Measurements from ENCODE around the gene INPP5K.
"Not testable (repeated sequence)": the region's sequence is repeated elsewhere in the genome, so short reads cannot be mapped to it uniquely, and the experiment has no call there.

Gene INPP5K

GRCh38 chr17:1446201-1446600 is 70.2 kb downstream of the INPP5K start:
- H3K79me1 ChIP-seq (ENCODE audit: low read length): no peaks in the 10 kb centered on the region
- no peak overlapping the region for H3K14ac ChIP-seq (ENCODE audit: low read length)
- no peak overlapping the region for H4K12ac ChIP-seq (ENCODE audit: low read depth, low read length)
- H3K4me1 ChIP-seq (ENCODE audit: control insufficient read depth in 1 of 2, insufficient read depth in 2 of 2, low read length in 2 of 2): peaks cover 4 to 5% of the 10 kb centered on the region in 2 experiments
- no peak overlapping the region for H3K27ac ChIP-seq (ENCODE audit: low read depth, low read length)
- H3K23ac ChIP-seq (ENCODE audit: low read length): no peak overlapping the region
- H3K18ac ChIP-seq (ENCODE audit: low read length): no peak overlapping the region
- H3K9ac ChIP-seq (ENCODE audit: low read length): no peak overlapping the region
- no peak overlapping the region for H3K4me2 ChIP-seq (ENCODE audit: low read length)
- peaks cover 28% of the 10 kb centered on the region for H3K79me2 ChIP-seq (ENCODE audit: control insufficient read depth, insufficient read depth, low read length, poor library complexity)
- no peak overlapping the region for H2BK12ac ChIP-seq (ENCODE audit: low read length)
- no peak overlapping the region for H2BK120ac ChIP-seq (ENCODE audit: insufficient read depth, low read length, poor library complexity)
- no peak for DNase-seq
- no peak overlapping the region for H4K91ac ChIP-seq (ENCODE audit: low read depth, low read length)
- no peak overlapping the region for H3K4me3 ChIP-seq (ENCODE audit: low read depth, low read length)
- H2AK5ac ChIP-seq (ENCODE audit: low read length): no peak overlapping the region
- H2BK5ac ChIP-seq (ENCODE audit: low read depth, low read length, poor library complexity): no peak overlapping the region
- no peak overlapping the region for H4K8ac ChIP-seq (ENCODE audit: low read depth, low read length)
- H3K27me3 ChIP-seq (ENCODE audit: insufficient read depth, low read length): no peaks in the 10 kb centered on the region
- no peak overlapping the region for H2AFZ ChIP-seq (ENCODE audit: insufficient read depth, low read length, poor library complexity)
- H3K4ac ChIP-seq (ENCODE audit: low read depth, low read length): peak overlapping the region; percentile 24
- WGBS (ENCODE audit: extremely low coverage, insufficient coverage, insufficient read length): no CpG with 5 or more reads among the region's 12 CpGs
- peaks cover 10 to 31% of the 10 kb centered on the region in 2 experiments for H3K36me3 ChIP-seq (ENCODE audit: control insufficient read depth in 1 of 2, insufficient read depth in 2 of 2, low read length in 2 of 2)
- H3K9me3 ChIP-seq (ENCODE audit: insufficient read depth, low read depth, low read length): peaks cover 2% of the 10 kb centered on the region

- H3K4me3 ChIP-seq (ENCODE audit: low read depth, low read length); H2AFZ ChIP-seq (ENCODE audit: insufficient read depth, low read length, poor library complexity); H3K27me3 ChIP-seq (ENCODE audit: insufficient read depth, low read length); H3K4me1 ChIP-seq (ENCODE audit: control insufficient read depth in 1 of 2, insufficient read depth in 2 of 2, low read length in 2 of 2); H3K9me3 ChIP-seq (ENCODE audit: insufficient read depth, low read depth, low read length); H3K4me2 ChIP-seq (ENCODE audit: low read length); H2BK5ac ChIP-seq (ENCODE audit: low read depth, low read length, poor library complexity); H2BK12ac ChIP-seq (ENCODE audit: low read length); H3K9ac ChIP-seq (ENCODE audit: low read length); H3K23ac ChIP-seq (ENCODE audit: low read length); H4K91ac ChIP-seq (ENCODE audit: low read depth, low read length); DNase-seq; H2AK5ac ChIP-seq (ENCODE audit: low read length); H4K8ac ChIP-seq (ENCODE audit: low read depth, low read length); H4K12ac ChIP-seq (ENCODE audit: low read depth, low read length); H3K79me1 ChIP-seq (ENCODE audit: low read length); H2BK120ac ChIP-seq (ENCODE audit: insufficient read depth, low read length, poor library complexity); H3K18ac ChIP-seq (ENCODE audit: low read length); H3K14ac ChIP-seq (ENCODE audit: low read length); H3K27ac ChIP-seq (ENCODE audit: low read depth, low read length): not testable (repeated sequence)
- Histone ChIP-seq H3K4ac (ENCODE audit: low read depth, low read length) (peak overlapping the region; percentile 72), H3K36me3 (ENCODE audit: control insufficient read depth in 1 of 2, insufficient read depth in 2 of 2, low read length in 2 of 2) (peaks cover 9 to 33% of the 10 kb centered on the region in 2 experiments), H3K79me2 (ENCODE audit: control insufficient read depth, insufficient read depth, low read length, poor library complexity) (peaks cover 28% of the 10 kb centered on the region)
- no CpG with 5 or more reads among the region's 4 CpGs for WGBS (ENCODE audit: extremely low coverage, insufficient coverage, insufficient read length)
Observed at GRCh38 chr17:1445695-1446094, 70.7 kb downstream of the INPP5K start.

All from trophoblast cell (in vitro differentiated cells and primary cell).